ENCODE data around the gene RPS19BP1. TPM values are rescaled to one million over a fixed set of nuclear protein-coding genes. Genes with fewer than 3 reads are reported as not detected.
A peak's percentile ranks its signal among the peaks of the same experiment; 100 is the strongest.

RPS19BP1 gene
- total RNA-seq, 1 donor from 2014 or later = 72.6 TPM

DNA sequence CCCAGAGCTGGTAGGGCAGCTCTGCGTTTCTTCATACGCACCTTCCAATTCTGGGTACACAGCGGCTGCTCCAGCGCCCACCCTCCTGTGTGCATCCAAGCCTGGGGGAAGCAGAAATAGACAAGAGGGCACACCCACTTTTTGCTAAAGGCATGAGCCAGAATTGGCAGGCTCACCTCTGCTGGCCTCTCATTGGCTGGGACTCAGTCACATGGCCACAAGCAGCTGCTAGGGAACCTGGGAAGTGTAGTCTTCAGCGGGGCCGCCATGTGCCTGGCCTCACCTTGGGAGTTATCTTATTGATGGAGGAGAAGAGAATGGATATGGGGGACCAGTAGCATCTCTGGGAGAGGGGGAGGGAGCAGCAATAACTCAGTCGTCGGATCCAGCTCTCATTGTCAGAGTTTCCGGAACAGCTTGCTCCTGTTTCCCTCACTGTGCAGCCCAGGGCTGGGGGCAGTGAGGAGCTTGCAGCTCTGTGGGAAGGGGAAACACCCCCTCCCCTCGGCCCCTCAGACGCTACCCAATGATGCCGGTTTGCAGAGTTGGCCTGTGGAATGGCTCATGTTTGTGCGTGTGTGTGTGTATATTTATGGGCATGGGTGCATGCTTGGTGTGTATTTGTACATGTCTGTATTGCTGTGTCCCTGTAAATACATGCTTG is 42.3 kb downstream of the RPS19BP1 start:
- DNase-seq (ENCODE audit: low read depth, low spot score) = peak; percentile 47
- peaks cover 6% of the 10 kb centered on the region for H3K4me1 Mint-ChIP-seq
- peak overlapping the region; percentile 9 for H3K4me3 Mint-ChIP-seq
- no peaks in the 10 kb centered on the region for H3K27me3 Mint-ChIP-seq (ENCODE audit: low read depth)
- TF ChIP-seq, protein P1, sequence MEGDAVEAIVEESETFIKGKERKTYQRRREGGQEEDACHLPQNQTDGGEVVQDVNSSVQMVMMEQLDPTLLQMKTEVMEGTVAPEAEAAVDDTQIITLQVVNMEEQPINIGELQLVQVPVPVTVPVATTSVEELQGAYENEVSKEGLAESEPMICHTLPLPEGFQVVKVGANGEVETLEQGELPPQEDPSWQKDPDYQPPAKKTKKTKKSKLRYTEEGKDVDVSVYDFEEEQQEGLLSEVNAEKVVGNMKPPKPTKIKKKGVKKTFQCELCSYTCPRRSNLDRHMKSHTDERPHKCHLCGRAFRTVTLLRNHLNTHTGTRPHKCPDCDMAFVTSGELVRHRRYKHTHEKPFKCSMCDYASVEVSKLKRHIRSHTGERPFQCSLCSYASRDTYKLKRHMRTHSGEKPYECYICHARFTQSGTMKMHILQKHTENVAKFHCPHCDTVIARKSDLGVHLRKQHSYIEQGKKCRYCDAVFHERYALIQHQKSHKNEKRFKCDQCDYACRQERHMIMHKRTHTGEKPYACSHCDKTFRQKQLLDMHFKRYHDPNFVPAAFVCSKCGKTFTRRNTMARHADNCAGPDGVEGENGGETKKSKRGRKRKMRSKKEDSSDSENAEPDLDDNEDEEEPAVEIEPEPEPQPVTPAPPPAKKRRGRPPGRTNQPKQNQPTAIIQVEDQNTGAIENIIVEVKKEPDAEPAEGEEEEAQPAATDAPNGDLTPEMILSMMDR (conservative IDR thresholded peaks at IDR 0.05) = no peak
- peak overlapping the region; percentile 1 for H3K27ac Mint-ChIP-seq (ENCODE audit: unreplicated experiment)
- peaks cover 4% of the 10 kb centered on the region for H3K36me3 Mint-ChIP-seq (ENCODE audit: low read depth)
- no peaks in the 10 kb centered on the region for H3K9me3 Mint-ChIP-seq

DNA sequence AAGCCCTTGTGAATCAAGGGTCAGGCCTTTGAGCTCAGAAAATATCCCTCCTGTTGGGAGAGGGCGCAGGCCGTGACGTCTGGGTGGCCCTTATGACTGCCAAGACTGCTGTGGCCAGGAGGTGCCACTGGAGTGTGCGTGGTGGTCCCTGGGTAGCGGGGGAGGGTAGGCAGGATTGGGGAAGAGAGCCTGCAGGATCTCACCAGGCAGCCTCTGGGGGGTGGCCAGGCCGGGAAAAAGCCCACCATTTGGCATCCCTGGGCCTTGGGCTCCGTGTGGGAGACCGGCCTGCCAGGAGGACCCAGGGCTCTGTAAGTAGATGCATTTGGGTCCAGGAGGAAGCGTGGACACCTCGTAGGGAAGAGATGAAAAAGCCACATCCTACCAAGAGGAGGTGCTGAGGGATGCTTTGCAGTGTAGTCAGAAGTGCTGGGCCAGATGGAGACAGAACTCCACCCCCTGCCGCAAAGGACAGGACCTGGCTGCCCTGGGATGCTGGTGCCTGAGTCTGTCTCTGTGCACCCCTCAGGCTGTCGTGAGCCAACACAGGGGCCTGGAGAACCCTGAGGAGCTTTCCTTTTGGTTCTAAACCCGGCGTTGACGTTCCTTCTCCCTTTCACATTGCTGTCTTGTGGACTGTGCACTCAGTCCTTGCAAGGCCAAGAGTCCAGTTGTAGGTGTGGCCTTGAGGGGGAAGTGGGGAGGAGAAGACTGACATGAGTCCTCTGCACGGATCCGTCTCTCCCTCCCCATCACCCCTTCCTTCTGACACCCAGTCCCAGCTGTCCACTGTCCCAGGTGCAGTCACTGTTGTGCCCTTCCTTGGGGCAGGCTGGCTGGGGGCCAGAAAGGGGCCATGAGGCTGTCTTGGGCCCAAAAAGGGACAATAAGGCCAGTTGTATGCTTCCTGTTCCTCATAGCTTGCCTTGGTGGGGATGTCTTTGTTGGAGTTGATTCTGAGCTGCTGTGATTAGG is 43.2 kb downstream of the RPS19BP1 start:
- peaks cover 6% of the 10 kb centered on the region for H3K4me1 Mint-ChIP-seq
- no peak overlapping the region for H3K27ac Mint-ChIP-seq (ENCODE audit: unreplicated experiment)
- no peaks in the 10 kb centered on the region for H3K9me3 Mint-ChIP-seq
- H3K4me3 Mint-ChIP-seq = no peak overlapping the region
- TF ChIP-seq, protein P1 (conservative IDR thresholded peaks at IDR 0.05) = no peak
- peaks cover 4% of the 10 kb centered on the region for H3K36me3 Mint-ChIP-seq (ENCODE audit: low read depth)
- H3K27me3 Mint-ChIP-seq (ENCODE audit: low read depth) = no peaks in the 10 kb centered on the region
- no peak for DNase-seq (ENCODE audit: low read depth, low spot score)

DNA sequence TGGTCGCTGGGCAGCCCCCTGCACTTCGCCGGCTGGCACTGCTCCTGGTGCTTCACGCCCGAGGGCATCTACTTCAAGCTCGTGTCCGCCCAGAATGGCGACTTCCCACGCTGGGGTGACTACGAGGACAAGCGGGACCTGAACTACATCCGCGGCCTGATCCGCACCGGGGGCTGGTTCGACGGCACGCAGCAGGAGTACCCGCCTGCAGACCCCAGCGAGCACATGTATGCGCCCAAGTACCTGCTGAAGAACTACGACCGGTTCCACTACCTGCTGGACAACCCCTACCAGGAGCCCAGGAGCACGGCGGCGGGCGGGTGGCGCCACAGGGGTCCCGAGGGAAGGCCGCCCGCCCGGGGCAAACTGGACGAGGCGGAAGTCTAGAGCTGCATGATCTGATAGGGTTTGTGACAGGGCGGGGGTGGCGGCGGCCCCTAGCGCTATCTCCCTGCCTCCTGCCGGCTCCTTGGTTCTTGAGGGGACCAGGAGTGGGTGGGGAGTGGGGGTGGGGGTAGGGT is 43.9 kb downstream of the RPS19BP1 start:
- Mint-ChIP-seq H3K4me1 (peaks cover 6% of the 10 kb centered on the region), H3K9me3 (no peaks in the 10 kb centered on the region), H3K36me3 (ENCODE audit: low read depth) (peaks cover 4% of the 10 kb centered on the region), H3K27me3 (ENCODE audit: low read depth) (no peaks in the 10 kb centered on the region), H3K4me3 (no peak overlapping the region), H3K27ac (ENCODE audit: unreplicated experiment) (no peak overlapping the region)
- TF ChIP-seq, protein P1 (conservative IDR thresholded peaks at IDR 0.05) = no peak
- DNase-seq (ENCODE audit: low read depth, low spot score) = no peak

DNA sequence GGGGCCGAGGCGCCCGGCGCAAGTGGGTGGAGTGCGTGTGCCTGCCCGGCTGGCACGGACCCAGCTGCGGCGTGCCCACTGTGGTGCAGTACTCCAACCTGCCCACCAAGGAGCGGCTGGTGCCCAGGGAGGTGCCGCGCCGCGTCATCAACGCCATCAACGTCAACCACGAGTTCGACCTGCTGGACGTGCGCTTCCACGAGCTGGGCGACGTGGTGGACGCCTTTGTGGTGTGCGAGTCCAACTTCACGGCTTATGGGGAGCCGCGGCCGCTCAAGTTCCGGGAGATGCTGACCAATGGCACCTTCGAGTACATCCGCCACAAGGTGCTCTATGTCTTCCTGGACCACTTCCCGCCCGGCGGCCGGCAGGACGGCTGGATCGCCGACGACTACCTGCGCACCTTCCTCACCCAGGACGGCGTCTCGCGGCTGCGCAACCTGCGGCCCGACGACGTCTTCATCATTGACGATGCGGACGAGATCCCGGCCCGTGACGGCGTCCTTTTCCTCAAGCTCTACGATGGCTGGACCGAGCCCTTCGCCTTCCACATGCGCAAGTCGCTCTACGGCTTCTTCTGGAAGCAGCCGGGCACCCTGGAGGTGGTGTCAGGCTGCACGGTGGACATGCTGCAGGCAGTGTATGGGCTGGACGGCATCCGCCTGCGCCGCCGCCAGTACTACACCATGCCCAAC is 44.6 kb downstream of the RPS19BP1 start:
- no peak for DNase-seq (ENCODE audit: low read depth, low spot score)
- Mint-ChIP-seq H3K27me3 (ENCODE audit: low read depth) (no peaks in the 10 kb centered on the region), H3K36me3 (ENCODE audit: low read depth) (peaks cover 4% of the 10 kb centered on the region), H3K4me3 (no peak overlapping the region), H3K4me1 (peaks cover 6% of the 10 kb centered on the region), H3K27ac (ENCODE audit: unreplicated experiment) (no peak overlapping the region), H3K9me3 (no peaks in the 10 kb centered on the region)
- TF ChIP-seq, protein P1 (conservative IDR thresholded peaks at IDR 0.05) = no peak

Measured in neural crest cell (in vitro differentiated cells).